ENCODE measurements around the gene ORC6.

DNA sequence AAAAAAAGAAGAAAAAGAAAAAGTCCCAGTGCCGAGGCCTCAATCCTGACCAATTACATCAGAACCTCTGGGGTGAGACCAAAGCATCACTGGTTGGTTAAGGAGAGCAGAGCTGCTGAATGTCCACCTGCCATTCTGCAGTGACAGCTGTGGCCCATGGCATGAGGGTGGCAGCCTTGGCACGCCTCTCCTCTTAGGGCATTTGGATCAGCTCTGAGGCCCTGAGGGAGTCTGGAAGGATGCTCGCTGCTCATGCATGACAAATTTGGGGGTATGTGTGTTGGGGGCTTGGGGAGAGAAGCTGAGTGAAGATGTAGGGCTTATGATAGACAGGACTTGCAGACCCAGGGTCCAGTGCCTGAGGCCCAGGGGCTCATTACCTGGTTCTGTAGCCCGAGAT lies 32.4 kb downstream of the ORC6 start:
- TF ChIP-seq, protein P1, sequence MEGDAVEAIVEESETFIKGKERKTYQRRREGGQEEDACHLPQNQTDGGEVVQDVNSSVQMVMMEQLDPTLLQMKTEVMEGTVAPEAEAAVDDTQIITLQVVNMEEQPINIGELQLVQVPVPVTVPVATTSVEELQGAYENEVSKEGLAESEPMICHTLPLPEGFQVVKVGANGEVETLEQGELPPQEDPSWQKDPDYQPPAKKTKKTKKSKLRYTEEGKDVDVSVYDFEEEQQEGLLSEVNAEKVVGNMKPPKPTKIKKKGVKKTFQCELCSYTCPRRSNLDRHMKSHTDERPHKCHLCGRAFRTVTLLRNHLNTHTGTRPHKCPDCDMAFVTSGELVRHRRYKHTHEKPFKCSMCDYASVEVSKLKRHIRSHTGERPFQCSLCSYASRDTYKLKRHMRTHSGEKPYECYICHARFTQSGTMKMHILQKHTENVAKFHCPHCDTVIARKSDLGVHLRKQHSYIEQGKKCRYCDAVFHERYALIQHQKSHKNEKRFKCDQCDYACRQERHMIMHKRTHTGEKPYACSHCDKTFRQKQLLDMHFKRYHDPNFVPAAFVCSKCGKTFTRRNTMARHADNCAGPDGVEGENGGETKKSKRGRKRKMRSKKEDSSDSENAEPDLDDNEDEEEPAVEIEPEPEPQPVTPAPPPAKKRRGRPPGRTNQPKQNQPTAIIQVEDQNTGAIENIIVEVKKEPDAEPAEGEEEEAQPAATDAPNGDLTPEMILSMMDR (IDR thresholded peaks at IDR 0.05) = no peak
- no peak for TF ChIP-seq POLR2AphosphoS5 (IDR thresholded peaks at IDR 0.05)
- TF ChIP-seq POLR2A (IDR thresholded peaks at IDR 0.05) = no peak
